GM21447 (cell line): ENCODE measurements around the gene ZBTB16.

Experiments used
- ATAC-seq: cut with Tn5 transposase; IDR thresholded peaks from one replicate; pipeline ENCODE4 v1.9.1; 2021; ENCODE audit not compliant: unreplicated experiment

ZBTB16 gene

DNA sequence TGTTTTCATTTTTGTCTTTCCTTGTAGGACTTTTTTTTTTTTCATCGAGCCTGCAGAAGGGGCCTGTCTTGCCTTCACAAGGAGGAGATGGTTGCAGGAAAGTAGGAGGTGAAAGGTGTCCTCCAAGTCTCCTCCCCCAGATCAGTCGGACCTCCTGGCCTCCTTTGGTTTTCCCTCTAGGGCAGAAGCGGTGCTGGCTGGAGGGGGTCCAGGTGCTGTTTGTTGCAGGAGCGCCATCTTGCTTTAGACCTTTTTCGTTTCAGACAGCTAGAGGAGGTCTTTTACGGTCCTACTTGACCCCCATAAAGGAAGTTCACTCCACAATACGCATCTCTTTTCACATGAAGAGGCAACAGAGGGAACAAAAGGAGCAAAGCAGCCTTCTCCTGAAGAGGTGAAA, 66.0 kb downstream of the ZBTB16 start:
- no peak for ATAC-seq

DNA sequence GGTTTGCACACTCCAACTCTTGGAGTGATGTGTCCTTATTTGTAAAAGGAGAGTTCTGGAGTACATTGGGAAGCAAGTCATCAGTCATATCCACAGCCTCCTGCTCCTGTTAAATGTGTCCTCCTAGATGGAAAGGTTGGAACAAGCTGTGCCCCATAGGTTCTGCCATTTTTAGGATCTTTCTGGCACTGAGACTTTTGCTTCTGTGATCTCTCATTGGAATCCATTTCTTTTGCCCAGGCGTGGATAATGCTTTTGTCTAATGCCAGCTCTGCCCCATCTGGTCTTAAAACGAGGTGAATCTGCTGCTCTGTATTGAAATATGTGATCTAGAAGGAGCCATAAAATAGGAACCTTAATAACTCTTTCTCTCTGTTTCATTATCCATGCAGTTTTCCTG, 66.4 kb downstream of the ZBTB16 start:
- ATAC-seq, result no peak

DNA sequence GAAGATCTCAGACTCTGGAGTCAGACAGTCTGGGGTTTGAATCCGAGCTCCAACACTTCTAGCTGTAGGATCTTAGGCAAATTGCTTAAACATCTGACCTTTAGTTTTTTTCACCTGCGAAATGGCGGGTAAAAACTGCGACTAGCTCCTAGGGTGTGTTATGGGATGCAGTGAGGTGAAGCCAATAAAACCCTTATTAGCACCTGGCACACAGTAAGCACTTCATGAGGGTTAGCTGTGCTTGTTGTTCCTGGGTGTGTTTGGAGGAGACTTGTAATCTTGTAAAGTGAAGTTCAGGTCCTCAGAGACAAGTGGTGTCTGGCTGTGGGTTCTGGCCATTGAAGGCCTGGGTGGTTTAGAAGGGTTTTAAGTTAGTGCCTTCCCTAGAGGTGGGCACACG, 68.9 kb downstream of the ZBTB16 start:
- no peak for ATAC-seq

DNA sequence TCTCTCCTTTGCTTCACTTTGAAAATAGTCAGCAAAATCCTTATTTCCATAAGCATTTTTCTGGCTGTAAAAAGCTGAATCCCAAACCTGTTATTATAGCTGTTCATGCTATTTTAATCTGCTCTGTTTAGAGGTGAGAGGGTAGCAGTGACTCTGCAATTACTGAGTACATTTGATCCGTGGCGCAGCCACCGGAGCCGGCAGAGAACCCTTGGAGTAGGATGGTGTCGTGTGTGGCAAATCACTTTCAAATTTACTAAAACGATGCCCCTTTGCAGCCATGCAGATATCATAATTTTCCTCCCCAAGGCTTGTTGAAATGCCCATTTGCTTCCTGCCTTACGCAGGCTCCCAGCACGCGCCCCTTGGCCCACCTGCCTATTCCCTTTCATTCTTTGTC, 69.6 kb downstream of the ZBTB16 start:
- no peak for ATAC-seq

DNA sequence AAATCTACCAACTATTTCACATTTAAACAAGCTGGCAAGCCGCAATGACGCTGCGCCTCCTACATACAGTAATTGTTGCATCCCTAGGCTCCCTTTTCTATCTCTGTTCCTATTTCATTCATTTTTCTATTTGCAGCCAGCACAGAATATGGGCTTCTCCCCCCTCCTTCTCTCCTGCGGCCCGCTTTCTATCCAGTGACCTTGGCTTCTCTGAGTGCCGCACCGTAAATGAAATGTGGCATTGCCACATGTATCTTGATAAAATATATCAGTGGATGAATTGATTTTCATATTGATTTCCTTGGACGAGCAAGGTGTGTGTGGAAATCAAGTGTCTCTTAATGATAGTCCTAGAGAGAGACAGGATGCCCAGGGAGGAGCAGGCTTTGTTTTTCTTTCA, 70.2 kb downstream of the ZBTB16 start:
- ATAC-seq, result no peak

DNA sequence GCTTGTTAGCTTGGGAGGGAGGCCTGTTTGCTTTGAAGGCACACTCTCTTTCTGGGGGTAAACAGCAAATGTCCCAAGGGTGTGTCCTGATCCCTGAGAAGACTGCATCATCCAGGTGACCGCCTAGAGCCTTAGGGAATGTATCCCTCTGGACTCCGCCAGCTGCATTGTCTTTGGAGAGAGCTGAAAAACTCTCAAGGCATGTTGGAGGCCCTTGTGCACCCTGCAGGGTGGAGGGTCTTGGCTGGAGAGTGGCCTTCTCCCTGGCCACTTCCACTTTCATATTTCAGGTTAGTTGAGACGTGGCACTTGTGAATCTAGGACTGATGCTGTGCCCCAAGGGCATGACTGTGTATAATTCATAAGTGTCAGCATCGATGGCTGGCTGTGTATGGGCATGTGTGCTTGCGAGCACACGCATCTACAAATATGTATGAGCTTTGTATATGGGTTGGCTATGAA, 70.6 kb downstream of the ZBTB16 start:
- ATAC-seq, result no peak

DNA sequence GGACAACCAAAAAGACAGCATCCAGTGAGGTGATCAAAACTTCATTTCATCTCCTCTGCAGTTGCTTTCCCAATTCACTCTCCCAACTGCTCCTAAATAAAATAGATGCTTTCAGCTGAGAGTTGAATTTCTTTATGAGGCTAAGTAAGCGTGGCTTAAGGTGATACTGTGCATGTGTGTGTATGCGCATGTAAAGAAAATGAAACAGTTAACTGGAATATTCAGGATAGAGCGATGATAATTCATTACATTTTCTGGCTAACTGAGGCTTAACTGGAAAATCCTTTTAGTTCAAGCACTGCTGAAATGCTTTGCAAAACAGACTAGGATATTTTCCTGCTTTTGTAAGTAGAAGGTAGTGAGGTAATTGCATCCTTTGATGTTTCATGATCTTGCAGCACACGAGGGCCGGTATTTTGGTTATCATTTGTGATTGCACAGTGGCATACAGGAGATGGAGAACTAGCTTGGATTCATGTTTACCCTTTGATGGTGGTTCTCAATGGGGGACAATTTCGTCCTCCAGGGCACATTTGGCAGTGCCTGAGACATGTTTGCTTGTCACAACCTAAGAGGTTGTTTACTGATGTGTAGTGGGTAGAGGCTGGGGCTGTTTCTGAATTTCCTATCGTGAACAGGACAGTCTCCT, 71.2 kb downstream of the ZBTB16 start:
- no peak for ATAC-seq

DNA sequence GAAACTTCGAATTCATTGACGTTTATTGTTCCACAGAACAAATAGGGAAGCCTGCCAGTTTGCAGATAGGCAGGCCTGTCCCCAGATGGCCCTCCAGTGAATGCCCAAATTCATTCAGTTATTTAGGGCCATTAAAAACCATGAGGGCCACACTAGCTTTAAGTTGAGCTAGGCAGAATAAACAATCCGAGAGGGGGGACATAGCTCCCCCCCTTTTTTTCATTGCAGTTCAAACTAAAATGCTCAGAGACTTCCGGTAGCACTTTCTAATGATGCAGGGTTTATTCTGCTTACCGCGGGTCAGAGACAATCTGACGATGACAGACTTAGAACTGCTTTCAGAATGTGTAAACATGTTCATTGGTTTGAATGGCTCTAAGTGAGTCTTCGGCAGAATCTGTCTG, 72.0 kb downstream of the ZBTB16 start:
- ATAC-seq, result no peak

DNA sequence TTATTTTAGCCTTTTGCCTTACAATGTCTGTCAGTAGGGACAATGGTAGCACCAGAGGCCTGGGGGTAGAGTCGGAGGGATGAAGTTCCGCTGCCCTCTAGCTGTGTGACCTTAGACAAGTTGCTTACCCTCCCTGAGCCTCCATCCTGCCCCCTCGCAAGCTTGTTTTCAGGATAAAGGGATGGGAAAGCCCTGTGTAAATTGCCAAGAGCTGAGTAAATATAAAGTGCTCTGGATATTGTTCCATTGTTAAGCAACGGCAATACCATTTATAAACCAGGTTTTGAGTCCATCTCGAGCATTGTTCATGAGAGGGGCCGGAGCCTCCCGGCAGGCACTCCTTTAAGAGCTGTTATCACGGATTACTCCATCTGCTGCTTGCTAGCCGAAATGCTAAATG, 72.9 kb downstream of the ZBTB16 start:
- ATAC-seq, result no peak

DNA sequence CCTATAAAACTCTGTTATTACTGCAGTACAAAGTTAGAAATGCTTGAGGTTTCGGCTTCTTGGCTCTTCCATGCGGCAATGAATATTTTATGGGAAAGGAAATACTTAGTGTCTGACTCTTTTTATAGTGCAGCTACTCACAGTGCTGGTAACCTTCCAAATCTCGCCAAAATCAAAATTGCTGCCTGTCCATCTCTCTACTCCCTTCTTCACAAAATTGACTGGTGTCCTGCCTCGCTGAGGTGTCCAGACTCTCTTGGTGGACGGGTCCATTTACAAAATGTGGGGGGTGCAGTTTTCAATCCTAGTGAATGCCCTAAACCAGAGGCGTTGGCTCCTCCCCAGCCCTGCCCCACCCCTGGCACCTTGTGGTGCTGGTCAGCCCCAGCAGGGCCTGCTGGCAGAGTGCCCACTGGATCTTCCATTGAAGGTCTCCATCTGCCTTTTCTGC, 73.5 kb downstream of the ZBTB16 start:
- ATAC-seq, result no peak

DNA sequence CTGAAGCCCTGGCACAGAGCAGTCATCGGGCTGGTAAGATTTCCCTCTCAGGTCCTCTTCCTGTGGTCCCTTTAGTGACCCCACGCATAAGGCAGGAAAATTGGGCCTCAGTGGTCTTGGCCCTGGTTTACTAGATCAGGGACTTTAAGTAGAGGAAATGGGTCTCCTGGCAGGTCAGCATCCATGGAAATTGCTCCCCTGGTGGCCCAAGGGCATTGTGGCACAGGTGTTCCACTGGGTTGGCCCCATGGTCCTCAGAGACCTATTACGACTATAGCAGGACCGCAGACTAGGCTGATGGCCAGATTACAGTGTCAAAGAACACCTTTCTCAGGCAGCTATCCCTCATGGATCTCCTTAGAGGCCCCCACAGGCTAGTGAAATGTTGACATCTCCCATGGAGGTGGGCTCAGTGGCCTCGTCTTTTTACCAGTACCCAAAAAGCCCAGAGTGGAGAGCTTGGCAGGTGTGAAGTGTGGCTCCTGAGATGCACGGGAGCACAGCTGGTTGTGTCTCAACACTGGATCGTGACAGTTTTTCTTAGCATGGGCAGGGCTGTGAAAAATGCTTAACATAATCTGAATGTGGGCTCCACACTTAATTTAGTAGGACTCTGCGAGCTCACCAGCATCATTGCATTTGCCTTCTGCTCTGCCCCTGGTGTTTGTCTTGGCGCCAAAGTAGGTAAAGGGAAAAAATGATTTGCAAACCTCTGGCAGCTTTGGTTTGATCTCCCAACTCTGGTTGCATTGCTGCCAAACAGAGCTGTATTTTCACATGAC, 74.2 kb downstream of the ZBTB16 start:
- no peak for ATAC-seq

DNA sequence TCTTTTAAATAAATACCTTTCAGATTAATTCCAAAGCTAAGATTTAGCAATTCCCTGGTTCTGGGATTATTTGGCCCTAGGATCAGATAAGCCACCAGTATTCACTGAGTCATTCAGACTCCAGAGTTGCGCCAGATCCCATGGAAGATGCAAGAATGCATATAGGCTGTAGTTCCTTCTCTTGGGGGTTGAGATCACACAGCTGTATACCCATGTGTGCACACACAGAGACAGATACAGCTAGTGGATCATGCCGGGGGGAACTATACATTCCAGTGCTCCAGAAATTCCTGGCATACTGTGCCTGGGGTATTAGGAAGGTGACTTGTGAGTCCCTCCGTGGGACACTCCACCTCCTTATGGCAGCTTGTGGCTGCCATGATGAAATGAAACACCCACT, 75.4 kb downstream of the ZBTB16 start:
- no peak for ATAC-seq

DNA sequence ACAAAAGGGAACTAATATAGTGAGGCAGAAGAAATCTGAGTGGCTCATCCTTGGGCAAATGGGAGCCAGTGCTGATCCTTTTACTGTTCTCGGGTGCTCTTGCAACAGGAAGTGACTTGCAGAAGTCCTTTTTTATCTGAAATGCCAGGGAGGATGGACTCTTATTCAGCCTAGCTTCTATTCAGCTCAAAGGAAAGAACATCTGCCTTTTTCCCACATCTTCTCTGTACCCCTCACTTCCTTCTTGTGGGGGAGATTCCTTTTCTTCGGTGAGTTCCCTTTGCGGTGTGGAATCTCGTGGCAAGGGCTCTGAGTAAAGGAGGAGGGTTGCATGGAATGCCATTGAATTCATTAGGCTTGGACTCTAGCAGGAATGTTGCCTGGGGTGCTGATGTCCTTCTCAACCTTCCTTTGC, 76.2 kb downstream of the ZBTB16 start:
- no peak for ATAC-seq

DNA sequence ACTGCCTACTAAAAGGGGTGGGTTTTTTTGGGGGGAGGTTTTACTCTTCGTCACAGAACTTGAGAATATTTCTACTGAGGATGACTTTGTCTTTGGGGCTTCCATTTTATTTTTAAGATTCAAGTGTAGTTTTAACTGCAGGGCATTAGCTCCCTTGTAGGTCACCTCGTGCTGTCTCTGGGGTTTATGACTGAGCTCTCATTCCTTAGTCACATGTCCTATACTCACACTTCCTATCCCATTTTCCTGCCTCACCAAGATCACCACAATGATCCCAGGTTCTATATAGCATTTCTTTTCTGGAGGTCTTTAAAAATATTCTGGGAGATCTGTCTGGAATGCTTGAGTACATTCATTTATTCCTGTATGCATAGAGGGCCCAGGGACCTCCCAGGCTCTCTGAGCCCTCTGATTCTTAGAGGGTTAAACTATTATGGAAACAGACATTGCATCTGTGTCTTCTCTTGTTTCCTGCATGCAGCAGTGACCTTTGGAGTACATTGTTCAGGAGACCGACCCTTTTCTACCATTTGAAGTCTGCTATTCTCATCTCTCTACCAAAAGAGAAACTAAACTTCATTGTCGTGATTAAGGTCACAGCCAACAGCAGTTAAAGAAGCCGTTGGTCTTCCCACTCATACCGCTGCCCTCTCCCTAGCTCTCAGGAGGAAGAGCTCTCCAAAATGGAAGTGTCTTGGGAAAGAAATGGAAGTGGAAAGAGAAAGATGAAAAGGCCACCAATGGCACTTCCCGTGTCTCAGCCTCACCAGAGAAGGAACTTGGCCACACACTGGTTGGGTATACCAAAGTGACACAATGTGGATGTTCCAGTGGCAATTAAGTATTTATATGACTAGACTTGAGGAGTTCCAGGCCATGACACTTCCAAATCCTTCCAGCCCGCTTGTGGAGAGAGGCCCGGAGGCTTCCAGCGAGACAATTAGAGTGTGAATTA, 77.5 kb downstream of the ZBTB16 start:
- ATAC-seq, result no peak

DNA sequence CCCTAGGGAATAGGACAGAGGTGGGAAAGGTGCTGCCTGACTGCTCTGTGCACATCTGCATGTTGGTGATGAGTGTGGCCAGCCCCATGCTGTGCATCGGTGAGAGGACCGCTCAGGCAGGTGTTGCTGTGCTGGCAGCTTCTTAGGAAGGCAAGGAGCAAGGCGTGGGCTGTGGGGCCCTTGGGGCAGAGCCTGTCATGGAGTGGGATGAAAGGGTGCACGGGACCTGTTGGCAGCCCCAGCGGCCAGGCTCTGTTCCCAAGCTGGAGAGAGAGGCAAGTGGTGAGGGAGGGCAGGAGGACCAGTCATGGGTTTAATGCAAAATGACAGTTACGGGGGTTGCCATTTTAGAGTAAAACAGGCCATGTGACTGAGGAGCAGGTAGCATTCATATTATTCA, 78.3 kb downstream of the ZBTB16 start:
- no peak for ATAC-seq

DNA sequence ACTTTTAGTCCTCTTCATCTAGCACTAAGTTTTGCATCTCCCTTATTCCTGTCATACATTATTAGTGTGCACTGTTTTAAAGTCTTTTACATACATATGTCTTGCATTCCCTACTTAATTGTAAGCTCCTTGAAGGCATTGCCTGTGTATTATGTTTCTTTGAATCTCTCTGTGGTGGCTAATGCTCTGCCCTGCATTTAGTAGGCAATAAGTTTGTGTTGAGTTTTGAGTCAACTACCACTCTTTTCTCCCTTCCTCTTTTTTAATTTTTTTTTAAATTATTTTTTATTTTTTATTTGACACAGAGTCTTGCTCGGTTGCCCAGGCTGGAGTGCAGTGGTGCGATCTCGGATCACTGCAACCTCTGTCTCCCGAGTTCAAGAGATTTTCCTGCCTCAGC, 78.9 kb downstream of the ZBTB16 start:
- ATAC-seq, result no peak

DNA sequence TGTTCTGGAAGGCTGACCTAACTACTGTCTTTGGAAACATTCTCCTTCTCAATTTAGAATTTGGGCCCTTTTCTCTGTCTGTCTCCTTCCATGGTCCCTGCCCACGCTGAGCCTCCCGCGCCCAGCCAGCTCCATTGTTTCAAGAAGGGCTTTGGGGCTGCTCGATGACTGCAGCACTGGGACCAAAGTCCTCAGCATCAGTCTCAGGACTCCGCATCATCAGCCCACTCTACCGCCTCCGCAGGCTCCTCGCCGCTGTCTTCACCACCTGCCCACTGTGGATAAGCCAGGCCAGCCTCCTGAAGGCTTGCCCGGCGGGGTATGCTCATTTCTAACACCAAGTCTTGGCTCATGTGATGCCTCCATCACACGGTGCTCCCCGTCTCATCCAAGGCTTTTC, 81.3 kb downstream of the ZBTB16 start:
- no peak for ATAC-seq

DNA sequence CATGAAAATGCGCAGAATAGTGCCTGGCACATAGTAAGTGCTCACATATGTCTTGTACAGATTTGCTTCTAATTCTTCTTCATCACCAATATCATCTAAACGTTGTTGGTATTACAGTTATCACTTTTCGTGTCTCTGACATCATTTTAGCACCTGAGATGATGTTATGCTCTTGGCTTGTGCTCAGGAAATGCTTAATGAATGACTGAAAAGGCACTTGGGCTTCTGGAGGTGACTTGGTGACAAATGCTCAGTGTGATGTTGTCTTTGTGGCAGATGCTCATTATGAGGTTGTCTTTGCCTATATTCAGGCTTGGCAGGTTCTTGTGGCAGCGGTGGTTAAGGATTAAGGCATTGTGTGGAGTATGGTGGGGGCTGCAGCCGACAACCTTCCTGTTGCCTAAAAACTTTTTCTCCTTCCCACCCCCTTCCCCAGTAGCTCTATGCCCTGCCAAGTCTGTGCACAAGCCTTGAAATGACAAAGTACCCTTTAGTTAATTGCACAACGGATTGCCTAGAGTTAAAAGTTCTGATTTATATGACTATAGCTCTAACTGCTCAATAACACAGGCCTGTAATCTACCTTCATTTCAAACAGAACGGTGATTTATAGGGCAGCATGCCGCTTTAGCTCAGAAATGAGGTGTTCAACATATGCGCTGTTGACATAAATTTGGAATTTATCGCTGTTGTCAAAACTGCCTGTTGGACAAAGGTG, 82.5 kb downstream of the ZBTB16 start:
- ATAC-seq, result no peak

DNA sequence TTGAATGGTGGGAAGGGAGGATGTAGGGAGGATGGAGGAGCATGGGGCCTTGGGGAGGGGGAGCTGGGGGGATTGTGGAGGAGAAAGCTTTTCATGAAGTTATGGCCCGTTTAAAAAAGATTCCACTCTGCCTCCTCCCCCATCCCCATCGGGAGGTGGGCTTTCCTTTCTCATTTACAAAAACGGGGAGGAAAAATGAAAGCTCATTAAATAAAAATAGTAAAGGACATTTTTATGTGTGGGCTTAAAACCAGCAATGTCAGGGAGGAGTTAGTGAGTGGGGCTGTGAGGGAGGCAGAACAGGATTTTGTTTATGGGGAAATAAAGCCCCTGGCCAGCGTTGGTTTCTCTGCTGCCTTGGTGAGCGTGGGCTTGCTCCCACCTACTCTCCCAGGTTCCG, 83.2 kb downstream of the ZBTB16 start:
- ATAC-seq, result no peak

DNA sequence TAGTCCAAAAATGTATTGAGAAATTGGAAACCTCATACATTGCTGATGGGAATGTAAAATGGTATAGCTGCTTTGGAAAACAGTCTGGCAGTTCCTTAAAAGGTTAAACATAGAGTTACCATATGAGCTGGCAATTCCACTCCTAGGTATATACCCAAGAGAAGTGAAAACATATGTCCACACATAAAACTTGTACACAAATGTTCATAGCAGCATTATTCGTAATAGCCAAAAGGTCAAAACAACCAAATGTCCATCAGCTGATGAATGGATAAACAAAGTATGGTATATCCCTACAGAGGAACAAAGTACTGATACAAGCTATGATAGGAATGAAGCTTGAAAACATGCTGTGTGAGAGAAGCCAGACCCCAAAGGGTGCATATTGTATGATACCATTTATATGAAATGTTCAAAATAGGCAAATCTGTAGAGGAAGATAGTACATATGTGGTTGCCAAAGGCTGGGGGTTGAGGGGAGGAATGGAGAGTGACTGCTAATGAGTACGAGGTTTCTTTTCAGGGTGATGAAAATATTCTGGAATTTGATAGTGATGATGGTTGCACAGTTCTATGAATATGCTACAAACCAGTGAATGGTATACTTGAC, 85.8 kb downstream of the ZBTB16 start:
- ATAC-seq, result no peak
